Measurements from ENCODE around the gene NTM. TPM values are rescaled to one million over a fixed set of nuclear protein-coding genes. Genes with fewer than 3 reads are reported as not detected.

The NTM gene
- total and polyA plus RNA-seq, 2 experiments from 2014 or later = 25.9 to 49.0 TPM

GRCh38 chr11:132244846-132245245 is 874.4 kb downstream of the NTM start:
- no peaks in the 10 kb centered on the region for H3K36me3 ChIP-seq (ENCODE audit: low read depth)
- no peak overlapping the region for H3K9ac ChIP-seq
- no peak overlapping the region for H3K27ac ChIP-seq
- no peaks in the 10 kb centered on the region for H3K79me2 ChIP-seq (ENCODE audit: insufficient read depth)
- H3K9me3 ChIP-seq (ENCODE audit: low read depth) = no peaks in the 10 kb centered on the region
- no peak overlapping the region for H3K4me2 ChIP-seq (ENCODE audit: unreplicated experiment)
- in situ Hi-C loops (cut with MboI) = no loop called here
- H2AFZ ChIP-seq = no peak overlapping the region
- no peaks in the 10 kb centered on the region for H3K27me3 ChIP-seq (replicated peaks; ENCODE audit: insufficient read depth)
- TF ChIP-seq EZH2phosphoT487 (IDR thresholded peaks at IDR 0.05; ENCODE audit: insufficient read depth, low read depth) (no peak), EZH2 (IDR thresholded peaks at IDR 0.05; ENCODE audit: insufficient read depth, poor library complexity, severe bottlenecking) (no peak)
- no peaks in the 10 kb centered on the region for H3K4me1 ChIP-seq (ENCODE audit: insufficient read depth)
- DNase-seq = no peak
- no peaks in the 10 kb centered on the region for H3F3A ChIP-seq (ENCODE audit: insufficient read depth)
- no peaks in the 10 kb centered on the region for H3K9me2 ChIP-seq (ENCODE audit: insufficient read depth)
- no peak overlapping the region for H3K4me3 ChIP-seq
- 93% methylated on average over 13 of the region's 13 CpGs for WGBS, 2 experiments (ENCODE audit: low coverage in 1 of 2, low lambda C conversion rate in 2 of 2, missing lambda C conversion rate in 2 of 2)
- H4K20me1 ChIP-seq (ENCODE audit: insufficient read depth) = no peaks in the 10 kb centered on the region

GRCh38 chr11:132245403-132246385 is 875.3 kb downstream of the NTM start:
- Histone ChIP-seq H3K27me3 (replicated peaks; ENCODE audit: insufficient read depth) (no peaks in the 10 kb centered on the region), H3K4me3 (no peak overlapping the region), H3K4me2 (ENCODE audit: unreplicated experiment) (no peak overlapping the region), H3K27ac (no peak overlapping the region), H3K36me3 (ENCODE audit: low read depth) (no peaks in the 10 kb centered on the region), H2AFZ (no peak overlapping the region), H3K9me3 (ENCODE audit: low read depth) (no peaks in the 10 kb centered on the region), H4K20me1 (ENCODE audit: insufficient read depth) (no peaks in the 10 kb centered on the region), H3K4me1 (ENCODE audit: insufficient read depth) (no peaks in the 10 kb centered on the region), H3K9me2 (ENCODE audit: insufficient read depth) (no peaks in the 10 kb centered on the region), H3K79me2 (ENCODE audit: insufficient read depth) (no peaks in the 10 kb centered on the region), H3F3A (ENCODE audit: insufficient read depth) (no peaks in the 10 kb centered on the region), H3K9ac (no peak overlapping the region)
- TF ChIP-seq EZH2phosphoT487 (IDR thresholded peaks at IDR 0.05; ENCODE audit: insufficient read depth, low read depth) (no peak), EZH2 (IDR thresholded peaks at IDR 0.05; ENCODE audit: insufficient read depth, poor library complexity, severe bottlenecking) (no peak)
- in situ Hi-C loops (cut with MboI) = no loop called here
- DNase-seq = no peak
- WGBS, 2 experiments (ENCODE audit: low coverage in 1 of 2, low lambda C conversion rate in 2 of 2, missing lambda C conversion rate in 2 of 2) = 89% methylated on average over 32 to 33 of the region's 33 CpGs

- Histone ChIP-seq H3K9ac (no peak overlapping the region), H3K4me1 (ENCODE audit: insufficient read depth) (no peaks in the 10 kb centered on the region), H3K79me2 (ENCODE audit: insufficient read depth) (no peaks in the 10 kb centered on the region), H4K20me1 (ENCODE audit: insufficient read depth) (no peaks in the 10 kb centered on the region), H3K27me3 (replicated peaks; ENCODE audit: insufficient read depth) (no peaks in the 10 kb centered on the region), H3K27ac (no peak overlapping the region), H3K36me3 (ENCODE audit: low read depth) (no peaks in the 10 kb centered on the region), H3K9me2 (ENCODE audit: insufficient read depth) (no peaks in the 10 kb centered on the region), H3K4me3 (no peak overlapping the region), H2AFZ (no peak overlapping the region), H3K4me2 (ENCODE audit: unreplicated experiment) (no peak overlapping the region), H3K9me3 (ENCODE audit: low read depth) (no peaks in the 10 kb centered on the region), H3F3A (ENCODE audit: insufficient read depth) (no peaks in the 10 kb centered on the region)
- no peak for DNase-seq
- no peak for TF ChIP-seq EZH2 (IDR thresholded peaks at IDR 0.05; ENCODE audit: insufficient read depth, poor library complexity, severe bottlenecking)
- TF ChIP-seq EZH2phosphoT487 (IDR thresholded peaks at IDR 0.05; ENCODE audit: insufficient read depth, low read depth) = no peak
- in situ Hi-C loops (cut with MboI) = no loop called here
- 71% methylated on average over 6 of the region's 6 CpGs for WGBS, 2 experiments (ENCODE audit: low coverage in 1 of 2, low lambda C conversion rate in 2 of 2, missing lambda C conversion rate in 2 of 2)
Observed at GRCh38 chr11:132248580-132248979, 878.2 kb downstream of the NTM start.

GRCh38 chr11:132249256-132249655 is 878.8 kb downstream of the NTM start:
- in situ Hi-C loops (cut with MboI) = no loop called here
- no peaks in the 10 kb centered on the region for H3K9me2 ChIP-seq (ENCODE audit: insufficient read depth)
- no peaks in the 10 kb centered on the region for H3K79me2 ChIP-seq (ENCODE audit: insufficient read depth)
- no peak for DNase-seq
- H3K4me1 ChIP-seq (ENCODE audit: insufficient read depth) = no peaks in the 10 kb centered on the region
- H3K4me2 ChIP-seq (ENCODE audit: unreplicated experiment) = no peak overlapping the region
- H3K27ac ChIP-seq = no peak overlapping the region
- TF ChIP-seq EZH2phosphoT487 (IDR thresholded peaks at IDR 0.05; ENCODE audit: insufficient read depth, low read depth) = no peak
- TF ChIP-seq EZH2 (IDR thresholded peaks at IDR 0.05; ENCODE audit: insufficient read depth, poor library complexity, severe bottlenecking) = no peak
- no peaks in the 10 kb centered on the region for H3K9me3 ChIP-seq (ENCODE audit: low read depth)
- WGBS, 2 experiments (ENCODE audit: low coverage in 1 of 2, low lambda C conversion rate in 2 of 2, missing lambda C conversion rate in 2 of 2) = 54 to 55% methylated on average over 5 of the region's 5 CpGs
- H3K27me3 ChIP-seq (replicated peaks; ENCODE audit: insufficient read depth) = no peaks in the 10 kb centered on the region
- no peak overlapping the region for H2AFZ ChIP-seq
- H4K20me1 ChIP-seq (ENCODE audit: insufficient read depth) = no peaks in the 10 kb centered on the region
- no peak overlapping the region for H3K4me3 ChIP-seq
- no peaks in the 10 kb centered on the region for H3K36me3 ChIP-seq (ENCODE audit: low read depth)
- H3K9ac ChIP-seq = no peak overlapping the region
- H3F3A ChIP-seq (ENCODE audit: insufficient read depth) = no peaks in the 10 kb centered on the region

All from GM23248 (cell line).